Measurements from ENCODE around the gene JARID2. TPM values are rescaled to one million over a fixed set of nuclear protein-coding genes. Genes with fewer than 3 reads are reported as not detected.

Gene JARID2
- total and polyA plus RNA-seq, 2 of the 4 experiments (the other 2 are of a cell fraction): 9.6 to 12.9 TPM

GRCh38 chr6:15299430-15300131 is 53.7 kb downstream of the JARID2 start:
- Histone ChIP-seq H3K4ac (ENCODE audit: low read depth, low read length) (peak overlapping the region; percentile 16; the same call in 1 of the 2 replicates), H3K4me1 (ENCODE audit: control insufficient read depth, insufficient read depth, low read length) (peaks cover 15% of the 10 kb centered on the region), H3K9me1 (ENCODE audit: insufficient read depth, low read length) (peaks cover 18% of the 10 kb centered on the region), H3K27ac (ENCODE audit: insufficient read depth, low read length) (no peak overlapping the region), H4K5ac (ENCODE audit: low read depth, low read length) (no peak overlapping the region), H2BK120ac (ENCODE audit: low read depth, low read length) (no peak overlapping the region), H3K18ac (ENCODE audit: low read depth, low read length) (no peak overlapping the region), H3K4me2 (ENCODE audit: low read depth, low read length) (peak overlapping the region; percentile 33; the same call in 1 of the 2 replicates), H3K56ac (ENCODE audit: extremely low read depth, insufficient read depth, low read length) (no peak overlapping the region), H3K4me3 (ENCODE audit: insufficient read depth, low read depth, low read length) (no peak overlapping the region), H4K20me1 (ENCODE audit: insufficient read depth, low read length) (peaks cover 75% of the 10 kb centered on the region), H3K14ac (replicated peaks; ENCODE audit: low read depth, low read length) (peak overlapping the region; percentile 29; the same call in 1 of the 2 replicates), H3K27me3 (ENCODE audit: control insufficient read depth, insufficient read depth, low read length) (no peaks in the 10 kb centered on the region), H2BK15ac (ENCODE audit: low read depth, low read length) (0 out of 3 replicates have a peak overlapping the region, but pooled peaks have one; percentile 13), H4K8ac (ENCODE audit: low read depth in 2 of 2, low read length in 2 of 2) (0 out of 4 replicates have a peak overlapping the region, but pooled peaks have one; percentile 11 to 13), H2BK20ac (ENCODE audit: low read depth, low read length) (no peak overlapping the region), H2AK9ac (replicated peaks; ENCODE audit: low read depth, low read length, poor library complexity) (no peak overlapping the region), H3K9me3 (ENCODE audit: control insufficient read depth, insufficient read depth, low read length) (no peaks in the 10 kb centered on the region), H4K91ac (ENCODE audit: insufficient read depth, low read depth, low read length) (no peak overlapping the region), H3K79me1 (ENCODE audit: low read depth in 1 of 2, low read length in 2 of 2) (peaks cover 43 to 85% of the 10 kb centered on the region in 2 experiments), H2AFZ (replicated peaks; ENCODE audit: low read length, poor library complexity) (no peak overlapping the region), H3K36me3 (ENCODE audit: control insufficient read depth, insufficient read depth, low read length) (no peaks in the 10 kb centered on the region), H2AK5ac (ENCODE audit: low read depth, low read length) (peak overlapping the region; percentile 18; the same call in 1 of the 2 replicates), H3K23ac (ENCODE audit: low read depth, low read length) (no peak overlapping the region), H3K9ac (ENCODE audit: low read depth, low read length) (no peak overlapping the region), H2BK5ac (ENCODE audit: low read depth, low read length, poor library complexity, severe bottlenecking) (peak overlapping the region; percentile 18)
- ATAC-seq (ENCODE audit: low read depth): peak; percentile 73
- ChIA-PET POLR2A (ENCODE audit: unreplicated experiment) (no interaction called here), CTCF (no interaction called here)
- dilution Hi-C loops (cut with HindIII; ENCODE audit: low sequenced_read_pairs, unreplicated experiment): no loop called here
- WGBS, 2 experiments (ENCODE audit: extremely low coverage in 2 of 2, insufficient read length in 1 of 2): no CpG with 5 or more reads among the region's 8 CpGs
- intact Hi-C loops (cut with micrococcal nuclease): no loop called here
- in situ Hi-C loops (cut with MboI; ENCODE audit: low sequenced_read_pairs): no loop called here
- no TSS peak for BruUV-seq (replicated peaks)
- DNase-seq: peak; percentile 46
- TF ChIP-seq CEBPB (IDR thresholded peaks at IDR 0.05; ENCODE audit: low read depth, low read length): peak; percentile 79
- TF ChIP-seq CTCF (conservative IDR thresholded peaks at IDR 0.05; ENCODE audit: low read depth, low read length): no peak
- TF ChIP-seq FOS (IDR thresholded peaks at IDR 0.05; ENCODE audit: low read depth, low read length): 0 out of 2 replicates have a peak, but pooled peaks have one; percentile 4
